HepG2 (cell line): ENCODE measurements around the gene PUM1. TPM values are rescaled to one million over a fixed set of nuclear protein-coding genes. Genes with fewer than 3 reads are reported as not detected.

Source experiments
- CBFB ChIP-seq: sonication (generic); formaldehyde crosslinking; IDR thresholded peaks from 2 replicates; pipeline ENCODE4 v1.4.0; 2020; ENCODE audit warnings: missing genetic modification reagents
- HDAC2 ChIP-seq: sonication (generic); formaldehyde crosslinking; IDR thresholded peaks from 2 replicates; pipeline ENCODE4 v1.4.0; 2020; ENCODE audit warnings: missing genetic modification reagents
- HNF4A ChIP-seq: sonication (generic); formaldehyde crosslinking; IDR thresholded peaks from 2 replicates; pipeline ENCODE4 v1.4.0; 2020; ENCODE audit warnings: missing genetic modification reagents
- HNF4G ChIP-seq, 2 experiments: sonication (generic) in 1 of 2; formaldehyde crosslinking in 1 of 2; IDR thresholded peaks; 2 replicates each; pipeline versions ENCODE4 v1.4.0 to v1.6.1; 2011 to 2020; ENCODE audit warnings: borderline replicate concordance in 2 of 2, low read depth in 2 of 2, mild to moderate bottlenecking in 2 of 2, low read length in 1 of 2, missing genetic modification reagents in 1 of 2, moderate library complexity in 1 of 2
- NCOA1 ChIP-seq: sonication (generic); formaldehyde crosslinking; IDR thresholded peaks from 2 replicates; pipeline ENCODE4 v1.9.0; 2021; ENCODE audit warnings: missing genetic modification reagents
- RARA ChIP-seq: IDR thresholded peaks from 2 replicates; pipeline ENCODE4 v1.6.1; 2016; ENCODE audit warnings: missing genetic modification reagents, missing compliant biosample characterization
- polyA plus RNA-seq, 8 experiments: library from polyadenylated mRNA; depleted of rRNA in 3 of 8; stranded (reverse) in 7 of 8; unstranded in 1 of 8; fragments of >200 nt; fragmentation: Illumina TruSeq in 4 of 8; extraction: Trizol in 4 of 8; gene quantifications; 2 replicates each; pipeline versions ENCODE4 v1.2.1 to v1.2.3, GENCODE V29; 2011 to 2016; ENCODE audit warnings: low read depth in 4 of 8, missing spikeins in 1 of 8, mixed read lengths in 1 of 8; ENCODE audit not compliant: insufficient read depth in 1 of 8
- total RNA-seq, 5 experiments: library from RNA; depleted of rRNA; stranded (reverse); fragments of >200 nt; fragmentation: Illumina TruSeq; extraction: Trizol; gene quantifications; 2 replicates each; pipeline ENCODE4 v1.2.3, GENCODE V29; 2016; ENCODE audit warnings: low read depth in 1 of 5
- TF ChIP-seq, protein P1 (sequence below): sonication (generic); formaldehyde crosslinking; IDR thresholded peaks from 2 replicates; pipeline ENCODE4 v1.4.0; 2020; ENCODE audit warnings: missing genetic modification reagents
- TF ChIP-seq, protein P2 (sequence below): sonication (generic); formaldehyde crosslinking; IDR thresholded peaks from 2 replicates; pipeline ENCODE4 v1.4.0; 2020; ENCODE audit warnings: missing genetic modification reagents, borderline replicate concordance
- TF ChIP-seq, protein P3 (sequence below): sonication (generic); formaldehyde crosslinking; IDR thresholded peaks from 2 replicates; pipeline ENCODE4 v1.4.0; 2020; ENCODE audit warnings: missing genetic modification reagents
- TF ChIP-seq, protein P4 (sequence below), 2 experiments: sonication (generic) in 1 of 2; formaldehyde crosslinking in 1 of 2; IDR thresholded peaks; 2 replicates each; pipeline versions ENCODE4 v1.4.0 to v1.6.1; 2016 to 2020; ENCODE audit warnings: borderline replicate concordance in 1 of 2, low read depth in 1 of 2, mild to moderate bottlenecking in 1 of 2, missing genetic modification reagents in 1 of 2

The PUM1 gene
- total and polyA plus RNA-seq, 2 of the 13 experiments (the other 11 are each of a cell fraction or from before 2014, with no cell fraction given): 64.7 to 91.0 TPM

GRCh38 chr1:31064111-31064717 is 1.3 kb downstream of the PUM1 start (continued):
- TF ChIP-seq, protein P1, sequence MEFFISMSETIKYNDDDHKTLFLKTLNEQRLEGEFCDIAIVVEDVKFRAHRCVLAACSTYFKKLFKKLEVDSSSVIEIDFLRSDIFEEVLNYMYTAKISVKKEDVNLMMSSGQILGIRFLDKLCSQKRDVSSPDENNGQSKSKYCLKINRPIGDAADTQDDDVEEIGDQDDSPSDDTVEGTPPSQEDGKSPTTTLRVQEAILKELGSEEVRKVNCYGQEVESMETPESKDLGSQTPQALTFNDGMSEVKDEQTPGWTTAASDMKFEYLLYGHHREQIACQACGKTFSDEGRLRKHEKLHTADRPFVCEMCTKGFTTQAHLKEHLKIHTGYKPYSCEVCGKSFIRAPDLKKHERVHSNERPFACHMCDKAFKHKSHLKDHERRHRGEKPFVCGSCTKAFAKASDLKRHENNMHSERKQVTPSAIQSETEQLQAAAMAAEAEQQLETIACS (CRISPR knock-in tag): peak; percentile 36; the same call in 1 of the 2 replicates
- peak; percentile 90; the same call in 1 of the 2 replicates for TF ChIP-seq CBFB (CRISPR knock-in tag)
- TF ChIP-seq HNF4A (CRISPR knock-in tag): peak; percentile 86
- TF ChIP-seq, protein P2, sequence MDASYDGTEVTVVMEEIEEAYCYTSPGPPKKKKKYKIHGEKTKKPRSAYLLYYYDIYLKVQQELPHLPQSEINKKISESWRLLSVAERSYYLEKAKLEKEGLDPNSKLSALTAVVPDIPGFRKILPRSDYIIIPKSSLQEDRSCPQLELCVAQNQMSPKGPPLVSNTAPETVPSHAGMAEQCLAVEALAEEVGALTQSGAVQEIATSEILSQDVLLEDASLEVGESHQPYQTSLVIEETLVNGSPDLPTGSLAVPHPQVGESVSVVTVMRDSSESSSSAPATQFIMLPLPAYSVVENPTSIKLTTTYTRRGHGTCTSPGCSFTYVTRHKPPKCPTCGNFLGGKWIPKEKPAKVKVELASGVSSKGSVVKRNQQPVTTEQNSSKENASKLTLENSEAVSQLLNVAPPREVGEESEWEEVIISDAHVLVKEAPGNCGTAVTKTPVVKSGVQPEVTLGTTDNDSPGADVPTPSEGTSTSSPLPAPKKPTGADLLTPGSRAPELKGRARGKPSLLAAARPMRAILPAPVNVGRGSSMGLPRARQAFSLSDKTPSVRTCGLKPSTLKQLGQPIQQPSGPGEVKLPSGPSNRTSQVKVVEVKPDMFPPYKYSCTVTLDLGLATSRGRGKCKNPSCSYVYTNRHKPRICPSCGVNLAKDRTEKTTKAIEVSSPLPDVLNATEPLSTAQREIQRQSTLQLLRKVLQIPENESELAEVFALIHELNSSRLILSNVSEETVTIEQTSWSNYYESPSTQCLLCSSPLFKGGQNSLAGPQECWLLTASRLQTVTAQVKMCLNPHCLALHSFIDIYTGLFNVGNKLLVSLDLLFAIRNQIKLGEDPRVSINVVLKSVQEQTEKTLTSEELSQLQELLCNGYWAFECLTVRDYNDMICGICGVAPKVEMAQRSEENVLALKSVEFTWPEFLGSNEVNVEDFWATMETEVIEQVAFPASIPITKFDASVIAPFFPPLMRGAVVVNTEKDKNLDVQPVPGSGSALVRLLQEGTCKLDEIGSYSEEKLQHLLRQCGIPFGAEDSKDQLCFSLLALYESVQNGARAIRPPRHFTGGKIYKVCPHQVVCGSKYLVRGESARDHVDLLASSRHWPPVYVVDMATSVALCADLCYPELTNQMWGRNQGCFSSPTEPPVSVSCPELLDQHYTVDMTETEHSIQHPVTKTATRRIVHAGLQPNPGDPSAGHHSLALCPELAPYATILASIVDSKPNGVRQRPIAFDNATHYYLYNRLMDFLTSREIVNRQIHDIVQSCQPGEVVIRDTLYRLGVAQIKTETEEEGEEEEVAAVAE (CRISPR knock-in tag): no peak
- TF ChIP-seq, protein P3, sequence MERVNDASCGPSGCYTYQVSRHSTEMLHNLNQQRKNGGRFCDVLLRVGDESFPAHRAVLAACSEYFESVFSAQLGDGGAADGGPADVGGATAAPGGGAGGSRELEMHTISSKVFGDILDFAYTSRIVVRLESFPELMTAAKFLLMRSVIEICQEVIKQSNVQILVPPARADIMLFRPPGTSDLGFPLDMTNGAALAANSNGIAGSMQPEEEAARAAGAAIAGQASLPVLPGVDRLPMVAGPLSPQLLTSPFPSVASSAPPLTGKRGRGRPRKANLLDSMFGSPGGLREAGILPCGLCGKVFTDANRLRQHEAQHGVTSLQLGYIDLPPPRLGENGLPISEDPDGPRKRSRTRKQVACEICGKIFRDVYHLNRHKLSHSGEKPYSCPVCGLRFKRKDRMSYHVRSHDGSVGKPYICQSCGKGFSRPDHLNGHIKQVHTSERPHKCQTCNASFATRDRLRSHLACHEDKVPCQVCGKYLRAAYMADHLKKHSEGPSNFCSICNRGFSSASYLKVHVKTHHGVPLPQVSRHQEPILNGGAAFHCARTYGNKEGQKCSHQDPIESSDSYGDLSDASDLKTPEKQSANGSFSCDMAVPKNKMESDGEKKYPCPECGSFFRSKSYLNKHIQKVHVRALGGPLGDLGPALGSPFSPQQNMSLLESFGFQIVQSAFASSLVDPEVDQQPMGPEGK (CRISPR knock-in tag): peak; percentile 71
- TF ChIP-seq RARA (CRISPR knock-in tag): peak; percentile 66
- 0 out of 2 replicates have a peak, but pooled peaks have one; percentile 2 for TF ChIP-seq NCOA1
- peak; percentile 44; the same call in 1 of the 2 replicates for TF ChIP-seq HDAC2 (CRISPR knock-in tag)
- peak; percentile 47; the same call in 1 of the 2 replicates for TF ChIP-seq HNF4G (IDR thresholded peaks at IDR 0.05; ENCODE audit: borderline replicate concordance, low read depth, low read length)
- no peak for TF ChIP-seq HNF4G (CRISPR knock-in tag; IDR thresholded peaks at IDR 0.05; ENCODE audit: borderline replicate concordance, low read depth)
- TF ChIP-seq, protein P4, sequence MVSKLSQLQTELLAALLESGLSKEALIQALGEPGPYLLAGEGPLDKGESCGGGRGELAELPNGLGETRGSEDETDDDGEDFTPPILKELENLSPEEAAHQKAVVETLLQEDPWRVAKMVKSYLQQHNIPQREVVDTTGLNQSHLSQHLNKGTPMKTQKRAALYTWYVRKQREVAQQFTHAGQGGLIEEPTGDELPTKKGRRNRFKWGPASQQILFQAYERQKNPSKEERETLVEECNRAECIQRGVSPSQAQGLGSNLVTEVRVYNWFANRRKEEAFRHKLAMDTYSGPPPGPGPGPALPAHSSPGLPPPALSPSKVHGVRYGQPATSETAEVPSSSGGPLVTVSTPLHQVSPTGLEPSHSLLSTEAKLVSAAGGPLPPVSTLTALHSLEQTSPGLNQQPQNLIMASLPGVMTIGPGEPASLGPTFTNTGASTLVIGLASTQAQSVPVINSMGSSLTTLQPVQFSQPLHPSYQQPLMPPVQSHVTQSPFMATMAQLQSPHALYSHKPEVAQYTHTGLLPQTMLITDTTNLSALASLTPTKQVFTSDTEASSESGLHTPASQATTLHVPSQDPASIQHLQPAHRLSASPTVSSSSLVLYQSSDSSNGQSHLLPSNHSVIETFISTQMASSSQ (IDR thresholded peaks at IDR 0.05; ENCODE audit: low read depth): peak; percentile 51
- TF ChIP-seq, protein P4 (CRISPR knock-in tag; IDR thresholded peaks at IDR 0.05; ENCODE audit: borderline replicate concordance): peak; percentile 20; the same call in 1 of the 2 replicates
